H7 (cell line): ENCODE data around the gene EIF6. TPM values are rescaled to one million over a fixed set of nuclear protein-coding genes. Genes with fewer than 3 reads are reported as not detected.

Experiments
- DNase-seq: peaks from one replicate; pipeline ENCODE4 v3.0.0; 2012
- H3K27me3 ChIP-seq: 2 replicates; pipeline ENCODE4 v1.6.0; 2011; ENCODE audit warnings: mild to moderate bottlenecking, low read length; ENCODE audit not compliant: control insufficient read depth, insufficient read depth
- H3K36me3 ChIP-seq: replicated peaks from 2 replicates; pipeline ENCODE4 v1.5.1; 2011; ENCODE audit warnings: low read length; ENCODE audit not compliant: control insufficient read depth, insufficient read depth
- H3K4me3 ChIP-seq: 2 replicates; pipeline ENCODE4 v1.5.1; 2011; ENCODE audit warnings: low read depth, mild to moderate bottlenecking, control low read depth, low read length, moderate library complexity; ENCODE audit not compliant: insufficient read depth
- total RNA-seq: library from RNA; depleted of rRNA; stranded (reverse); fragments of >200 nt; shearing (Covaris generic); gene quantifications from 2 replicates; pipeline ENCODE4 v1.2.3, GENCODE V29; 2014

EIF6 gene
- total RNA-seq, 1 experiment from 2014 or later = 246 TPM

DNA sequence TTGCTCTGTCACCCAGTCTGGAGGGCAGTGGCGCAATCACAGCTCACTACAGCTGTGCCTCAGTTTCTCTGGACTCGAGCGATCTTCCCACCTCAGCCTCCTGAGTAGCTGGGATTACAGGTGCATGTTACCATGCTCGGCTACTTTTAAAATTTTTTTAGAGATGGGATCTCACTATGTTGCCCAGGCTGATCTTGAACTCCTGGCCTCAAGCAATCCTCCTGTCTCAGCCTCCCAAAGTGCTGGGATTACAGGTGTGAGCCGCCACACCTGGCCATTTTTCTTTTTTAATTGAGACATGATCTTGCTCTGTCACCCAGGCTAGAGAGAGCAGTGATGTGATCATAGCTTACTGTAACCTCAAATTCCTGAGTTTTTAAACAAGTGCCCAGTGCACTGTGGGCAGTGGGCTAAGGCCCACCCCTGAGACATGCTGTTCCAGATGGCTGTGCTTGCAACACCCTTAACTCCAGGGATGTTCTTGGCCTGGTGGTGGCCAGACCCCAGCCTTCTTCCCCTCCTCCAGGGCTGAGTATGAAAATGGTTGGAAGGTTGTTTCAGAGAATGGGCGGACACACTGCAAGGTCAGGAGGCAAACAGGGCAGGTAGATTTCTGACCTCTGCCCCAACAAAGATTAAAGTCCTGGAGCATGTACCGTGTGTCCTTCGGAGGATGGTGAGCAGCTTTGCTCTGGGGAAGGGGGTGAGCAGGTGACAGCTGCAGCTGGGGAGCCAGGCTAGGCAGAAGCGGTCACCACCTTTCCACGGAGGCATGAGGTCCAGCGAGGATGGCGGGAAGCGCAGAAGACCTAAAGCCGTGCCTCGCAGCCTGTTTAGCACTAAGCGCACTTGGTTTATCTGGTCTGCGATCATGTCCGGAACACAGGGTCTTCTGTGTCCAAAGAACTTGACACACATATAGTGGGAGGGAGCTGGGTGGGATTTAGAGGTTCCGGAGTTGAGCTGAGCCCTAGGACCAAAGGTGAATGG is 9.0 kb upstream of the EIF6 start:
- DNase-seq = peak; percentile 26
- no peaks in the 10 kb centered on the region for H3K27me3 ChIP-seq
- no peaks in the 10 kb centered on the region for H3K36me3 ChIP-seq
- H3K4me3 ChIP-seq = no peak overlapping the region

GRCh38 chr20:35292504-35293285 is 8.1 kb upstream of the EIF6 start:
- Histone ChIP-seq H3K4me3 (no peak overlapping the region), H3K27me3 (no peaks in the 10 kb centered on the region), H3K36me3 (no peaks in the 10 kb centered on the region)
- DNase-seq = peak; percentile 52

GRCh38 chr20:35291654-35292503 is 7.3 kb upstream of the EIF6 start, which contains the start of gene FAM83C:
FAM83C (minus strand) TSS chr20:35292425; CDS start chr20:35292304, 121 bp downstream.
- Histone ChIP-seq H3K4me3 (no peak within 1 kb of the TSS), H3K27me3 (no peaks in the 10 kb centered on the region), H3K36me3 (no peaks in the 10 kb centered on the region)
- peak; percentile 69 for DNase-seq

DNA sequence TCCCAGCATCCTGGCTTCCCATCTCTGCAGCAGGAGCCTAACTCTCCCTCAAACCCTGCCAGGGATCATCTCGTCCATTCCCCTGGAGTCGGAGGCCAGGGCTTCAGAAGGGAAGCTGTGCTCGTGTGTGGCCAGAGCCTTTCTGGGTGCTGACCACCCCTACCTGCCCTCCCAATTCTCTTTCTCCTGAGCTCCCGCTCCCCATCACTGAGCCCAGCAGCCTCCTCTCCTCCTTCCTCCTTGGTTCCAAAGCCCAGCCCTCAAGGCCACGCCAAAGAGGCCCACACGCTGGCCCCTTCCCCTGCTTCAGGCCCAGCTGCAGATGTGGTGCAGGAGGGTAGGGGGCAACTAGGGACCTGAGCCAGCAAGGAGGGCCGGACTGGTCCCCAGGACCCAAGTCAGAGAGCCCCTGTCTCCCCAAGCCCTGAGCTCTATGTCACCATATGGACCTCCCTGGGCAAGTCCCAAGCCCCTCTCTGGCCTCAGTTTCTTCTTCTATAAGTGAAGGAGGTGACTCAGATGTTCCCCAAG is 6.4 kb upstream of the EIF6 start:
- Histone ChIP-seq H3K36me3 (no peaks in the 10 kb centered on the region), H3K4me3 (no peak overlapping the region), H3K27me3 (no peaks in the 10 kb centered on the region)
- no peak for DNase-seq

DNA sequence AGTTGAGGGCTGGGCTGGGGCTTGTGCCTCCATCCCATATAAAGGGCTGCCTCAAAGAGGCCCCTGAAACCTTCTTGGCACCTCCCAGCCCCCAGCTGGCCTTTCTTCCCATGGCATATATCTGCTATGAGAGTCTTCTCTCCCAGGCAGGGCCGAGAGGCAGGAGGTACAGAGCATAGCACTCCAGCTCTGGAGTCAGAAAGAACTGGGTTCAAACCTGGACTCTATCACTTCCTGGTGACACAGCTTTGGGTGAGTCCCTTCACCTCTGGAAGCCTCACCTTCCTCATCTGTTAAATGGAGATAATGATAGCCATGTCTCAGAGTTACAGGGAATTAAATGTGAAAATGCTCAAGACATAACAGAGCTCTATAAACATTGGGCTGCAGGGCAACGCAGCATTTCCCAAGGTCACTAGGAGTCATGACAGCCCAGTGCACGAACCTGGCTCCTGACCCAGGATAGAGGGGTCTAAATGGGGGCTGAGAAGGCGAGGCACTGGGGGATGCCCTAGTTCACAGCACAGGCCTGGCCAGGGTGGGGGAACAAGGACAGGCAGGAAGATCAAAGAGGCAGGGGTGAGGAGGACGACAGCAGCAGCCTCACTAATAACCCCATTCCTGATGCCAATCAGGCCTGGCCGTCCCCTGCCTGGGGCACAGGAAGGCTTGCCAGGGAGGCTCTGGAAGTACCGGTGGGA is 5.8 kb upstream of the EIF6 start:
- no peaks in the 10 kb centered on the region for H3K36me3 ChIP-seq
- peak; percentile 46 for DNase-seq
- H3K4me3 ChIP-seq = no peak overlapping the region
- no peaks in the 10 kb centered on the region for H3K27me3 ChIP-seq

- no peaks in the 10 kb centered on the region for H3K27me3 ChIP-seq
- peak; percentile 49 for DNase-seq
- H3K4me3 ChIP-seq = no peak overlapping the region
- no peaks in the 10 kb centered on the region; the same call in 1 of the 2 replicates for H3K36me3 ChIP-seq
Observed at GRCh38 chr20:35288325-35289060, 3.9 kb upstream of the EIF6 start.

- no peaks in the 10 kb centered on the region for H3K27me3 ChIP-seq
- no peak overlapping the region for H3K4me3 ChIP-seq
- H3K36me3 ChIP-seq = peaks cover 2% of the 10 kb centered on the region
- DNase-seq = peak; percentile 46
Observed at GRCh38 chr20:35287509-35288324, 3.1 kb upstream of the EIF6 start.

GRCh38 chr20:35286899-35287508 is 2.4 kb upstream of the EIF6 start:
- peaks cover 5% of the 10 kb centered on the region for H3K36me3 ChIP-seq
- DNase-seq = no peak
- H3K27me3 ChIP-seq = no peaks in the 10 kb centered on the region
- H3K4me3 ChIP-seq = no peak overlapping the region

DNA sequence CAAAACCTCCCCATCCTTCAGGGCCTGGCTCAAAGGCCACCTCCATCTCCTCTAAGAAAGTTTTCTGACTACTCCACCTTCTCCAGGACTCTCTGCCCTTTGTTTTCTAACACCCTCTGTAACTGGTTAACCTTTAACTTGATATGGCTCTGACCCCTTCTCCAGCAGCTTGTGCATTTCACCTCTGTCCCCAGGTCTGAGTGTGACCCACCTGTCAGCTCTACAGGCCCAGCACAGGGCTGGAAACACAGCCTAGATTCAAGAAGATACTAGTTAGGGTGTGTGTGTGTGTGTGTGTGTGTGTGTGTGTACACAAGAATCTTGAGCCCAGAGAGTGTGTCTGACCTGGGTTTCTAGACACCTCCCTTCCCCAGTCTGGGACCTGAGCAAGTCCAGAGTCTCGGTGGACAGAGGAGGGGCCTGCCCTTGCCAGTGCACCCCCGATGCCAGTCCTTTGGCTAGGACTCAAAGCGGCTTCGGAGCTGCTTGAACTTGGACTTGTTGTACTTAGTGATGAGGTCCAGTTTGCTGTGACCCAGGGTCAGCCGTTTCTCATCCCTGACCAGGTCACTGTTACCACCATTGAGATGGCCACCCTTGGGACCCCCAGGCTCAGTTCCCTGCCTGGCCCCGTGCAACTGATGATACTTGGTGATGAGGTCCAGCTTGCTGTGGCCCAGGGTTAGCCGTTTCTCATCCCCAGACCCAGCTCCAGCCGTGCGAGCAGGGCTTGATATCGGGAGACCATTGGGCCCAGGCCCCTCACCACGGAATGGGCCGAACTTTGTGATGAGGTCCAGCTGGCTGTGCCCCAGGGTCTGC is 1.7 kb upstream of the EIF6 start:
- Histone ChIP-seq H3K4me3 (no peak overlapping the region), H3K27me3 (no peaks in the 10 kb centered on the region), H3K36me3 (peaks cover 8% of the 10 kb centered on the region)
- DNase-seq = peak; percentile 33

GRCh38 chr20:35285806-35286076 is 1.2 kb upstream of the EIF6 start:
- Histone ChIP-seq H3K36me3 (peaks cover 10% of the 10 kb centered on the region), H3K4me3 (no peak overlapping the region), H3K27me3 (no peaks in the 10 kb centered on the region)
- DNase-seq = no peak

DNA sequence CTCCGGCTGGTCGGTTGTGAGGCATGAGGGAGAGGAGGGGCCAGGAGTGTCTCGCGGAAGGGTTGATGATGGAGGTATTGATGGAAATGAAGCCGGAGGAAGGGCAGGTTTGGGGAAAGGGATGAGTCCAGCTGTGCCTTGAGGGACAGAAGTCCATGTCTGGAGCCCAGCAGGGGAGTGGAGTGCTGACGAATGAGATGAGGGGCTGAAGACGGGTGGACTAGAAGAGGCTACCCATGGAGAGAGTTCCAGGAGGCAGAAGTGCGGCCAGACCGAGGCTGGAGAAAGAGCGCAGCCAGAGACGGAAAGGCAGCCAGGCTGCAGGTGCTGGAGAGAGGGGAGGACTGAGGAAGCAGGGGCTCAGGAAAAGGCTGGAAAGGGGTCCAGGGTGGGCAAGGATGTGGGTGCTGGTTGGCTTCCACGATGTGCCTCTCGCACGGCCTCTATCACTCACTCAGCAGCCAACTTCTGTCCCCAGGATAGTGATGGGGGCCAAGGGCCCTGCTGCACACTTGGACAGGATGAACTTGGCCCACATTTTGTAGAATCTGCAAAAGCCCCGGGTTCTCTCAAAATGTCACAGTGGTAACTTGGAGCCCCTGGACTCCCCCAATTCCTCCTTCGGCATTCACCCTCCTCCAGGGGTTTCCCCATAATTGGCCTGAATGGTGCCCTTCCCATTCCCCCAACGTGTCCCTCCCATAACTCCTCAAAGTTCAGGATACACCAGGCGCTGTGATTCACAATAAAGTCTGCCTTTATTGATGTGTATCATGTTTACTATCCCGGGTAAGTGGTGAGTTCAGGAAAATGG is 627 bp upstream of the EIF6 start:
- peak; percentile 66 for DNase-seq
- H3K36me3 ChIP-seq = peaks cover 16% of the 10 kb centered on the region
- H3K4me3 ChIP-seq = peak overlapping the region; percentile 92
- no peaks in the 10 kb centered on the region for H3K27me3 ChIP-seq
